Epithelial cell of esophagus (primary cell): Measurements from ENCODE around the gene PLCB1.

Experiments used
- DNase-seq: peaks from one replicate; pipeline ENCODE4 v3.0.0; 2010; ENCODE audit warnings: low read depth
- H3K4me3 ChIP-seq: 2 replicates; pipeline ENCODE4 v1.5.1; 2011; ENCODE audit warnings: mild to moderate bottlenecking, low read length, control low read depth
- CTCF ChIP-seq: IDR thresholded peaks from 2 replicates; pipeline ENCODE4 v1.5.1; 2011; ENCODE audit warnings: low read depth, mild to moderate bottlenecking, low read length, control low read depth, inconsistent platforms; ENCODE audit not compliant: insufficient read depth; ENCODE audit errors: missing control alignments

Gene PLCB1

GRCh38 chr20:8395956-8396355 lies 263.9 kb downstream of the PLCB1 start:
- no peak overlapping the region for H3K4me3 ChIP-seq
- TF ChIP-seq CTCF, result no peak
- DNase-seq, result no peak

- TF ChIP-seq CTCF, result no peak
- no peak overlapping the region for H3K4me3 ChIP-seq
- DNase-seq, result no peak
Observed at GRCh38 chr20:8398263-8399051, 266.4 kb downstream of the PLCB1 start.

GRCh38 chr20:8399947-8400346 lies 267.9 kb downstream of the PLCB1 start:
- no peak for TF ChIP-seq CTCF
- DNase-seq, result no peak
- H3K4me3 ChIP-seq, result no peak overlapping the region

- DNase-seq, result no peak
- H3K4me3 ChIP-seq, result no peak overlapping the region
- TF ChIP-seq CTCF, result no peak
Observed at GRCh38 chr20:8400486-8400885, 268.4 kb downstream of the PLCB1 start.

- DNase-seq, result no peak
- no peak for TF ChIP-seq CTCF
- no peak overlapping the region for H3K4me3 ChIP-seq
Observed at GRCh38 chr20:8401556-8401955, 269.5 kb downstream of the PLCB1 start.

- no peak for TF ChIP-seq CTCF
- no peak for DNase-seq
Observed at GRCh38 chr20:8402798-8403197, 270.7 kb downstream of the PLCB1 start.

More at GRCh38 chr20:8402798-8403197, 270.7 kb downstream of the PLCB1 start:
- no peak overlapping the region for H3K4me3 ChIP-seq
